Lung (tissue), 12 donors: ENCODE data around the gene NOCT. TPM values are rescaled to one million over a fixed set of nuclear protein-coding genes. Genes with fewer than 3 reads are reported as not detected.

Experiments used
- ATAC-seq: fragments of 200-7000 bp; cut with Tn5 transposase; one replicate; pipeline ENCODE4 v1.9.1; 2020; ENCODE audit warnings: moderate number of reproducible peaks; ENCODE audit not compliant: insufficient read depth, low FRiP score
- DNase-seq, 3 donors: peaks; one replicate each; pipeline ENCODE4 v3.0.0-alpha.2; 2013 to 2017
- H3K27ac ChIP-seq, 2 donors: one replicate each; pipeline ENCODE4 v1.5.1; 2013; ENCODE audit warnings: mild to moderate bottlenecking in 2 of 2, moderate library complexity in 2 of 2, control low read depth in 1 of 2, inconsistent platforms in 1 of 2, low read depth in 1 of 2, low read length in 1 of 2
- H3K27me3 ChIP-seq, 3 donors: one replicate each; pipeline ENCODE4 v1.5.1; 2013; ENCODE audit warnings: low read length in 2 of 3; ENCODE audit not compliant: control insufficient read depth in 3 of 3, insufficient read depth in 3 of 3
- H3K36me3 ChIP-seq, 4 donors: one replicate each; pipeline ENCODE4 v1.5.1; 2013; ENCODE audit warnings: low read length in 4 of 4, mild to moderate bottlenecking in 1 of 4, moderate library complexity in 1 of 4; ENCODE audit not compliant: control insufficient read depth in 4 of 4, insufficient read depth in 4 of 4
- H3K4me1 ChIP-seq, 5 donors: one replicate each; pipeline ENCODE4 v1.5.1; 2013; ENCODE audit warnings: low read length in 5 of 5, mild to moderate bottlenecking in 2 of 5, moderate library complexity in 1 of 5; ENCODE audit not compliant: control insufficient read depth in 5 of 5, insufficient read depth in 5 of 5
- H3K4me3 ChIP-seq: one replicate; pipeline ENCODE4 v1.5.1; 2013; ENCODE audit warnings: mild to moderate bottlenecking, control low read depth, moderate library complexity
- H3K9ac ChIP-seq, 2 donors: one replicate each; pipeline ENCODE4 v1.5.1; 2013; ENCODE audit warnings: low read length in 2 of 2, control low read depth in 1 of 2; ENCODE audit not compliant: insufficient read depth in 1 of 2
- H3K9me3 ChIP-seq, 4 donors: one replicate each; pipeline ENCODE4 v1.5.1; 2013; ENCODE audit warnings: low read length in 3 of 4, mild to moderate bottlenecking in 1 of 4, moderate library complexity in 1 of 4; ENCODE audit not compliant: control insufficient read depth in 4 of 4, insufficient read depth in 3 of 4
- CTCF ChIP-seq: IDR thresholded peaks from 2 replicates; pipeline ENCODE4 v1.5.1; 2012; ENCODE audit warnings: mild to moderate bottlenecking; ENCODE audit errors: control extremely low read depth, extremely low read depth
- WGBS, 2 donors: extraction: QIAGEN DNeasy Blood & Tissue Kit; methylation state at CpG; one replicate each; pipeline ENCODE4 v1.1.7; 2013; 5-methylcytosine and 5-hydroxymethylcytosine counted together
- polyA plus RNA-seq, 2 donors: library from polyadenylated mRNA; stranded (reverse); fragments of 200-250 nt; gene quantifications; one replicate each; pipeline ENCODE4 v1.2.1, GENCODE V29; 2013
- total RNA-seq, 2 donors: library from RNA; depleted of rRNA in 1 of 2; stranded (reverse); fragments of >200 nt in 1 of 2; gene quantifications; one replicate each; pipeline ENCODE4 v1.2.1, GENCODE V29; 2014 to 2021
- donor health status: control.
- donor health status: control.
- donor health status: Bipolar disorder and iron deficiency.
- donor health status: healthy.
- donor health status: DM: yes; HTN: yes; CAD: no.

Gene NOCT
- total and polyA plus RNA-seq, 4 donors = 3.0 to 8.2 (median 5.5) TPM

GRCh38 chr4:139036885-139037284 is 21.3 kb downstream of the NOCT start:
- Histone ChIP-seq H3K36me3 (peaks cover 0 to 5% (median 4%) of the 10 kb centered on the region in 4 donors), H3K27me3 (no peaks in the 10 kb centered on the region), H3K4me3 (no peak overlapping the region), H3K9me3 (peaks cover 0 to 2% (median 0%) of the 10 kb centered on the region in 4 donors), H3K9ac (no peak overlapping the region), H3K4me1 (peaks cover 0 to 3% (median 0%) of the 10 kb centered on the region in 5 donors), H3K27ac (no peak overlapping the region)
- DNase-seq (no peak), ATAC-seq (no peak)
- TF ChIP-seq CTCF = no peak
- 60 to 84% methylated on average over 2 of the region's 2 CpGs for WGBS, 2 donors

GRCh38 chr4:139038874-139039443 is 23.4 kb downstream of the NOCT start:
- Histone ChIP-seq H3K4me3 (no peak overlapping the region), H3K4me1 (peaks cover 0 to 5% (median 3%) of the 10 kb centered on the region in 5 donors), H3K9ac (no peak overlapping the region), H3K9me3 (peaks cover 0 to 2% (median 0%) of the 10 kb centered on the region in 4 donors), H3K27me3 (no peaks in the 10 kb centered on the region), H3K27ac (no peak overlapping the region), H3K36me3 (peaks cover 0 to 9% (median 6%) of the 10 kb centered on the region in 4 donors)
- DNase-seq (no peak), ATAC-seq (no peak)
- no peak for TF ChIP-seq CTCF
- WGBS, 2 donors = 87 to 97% methylated on average over 1 of the region's 1 CpG

GRCh38 chr4:139042981-139043460 is 27.4 kb downstream of the NOCT start:
- TF ChIP-seq CTCF = no peak
- DNase-seq = peak in 2 of 3 donors; percentile 49 to 83
- WGBS, 2 donors = 56 to 80% methylated on average over 10 of the region's 10 CpGs
- Histone ChIP-seq H3K27ac (no peak overlapping the region), H3K9me3 (peaks cover 0 to 2% (median 0%) of the 10 kb centered on the region in 4 donors), H3K9ac (no peak overlapping the region), H3K27me3 (no peaks in the 10 kb centered on the region), H3K4me1 (peaks cover 0 to 12% (median 5%) of the 10 kb centered on the region in 5 donors), H3K36me3 (peaks cover 0 to 14% (median 9%) of the 10 kb centered on the region in 4 donors), H3K4me3 (no peak overlapping the region)
- ATAC-seq = no peak
